Neutrophil (primary cell): ENCODE data around the gene NCAM2.

ENCODE experiments used
- H3K27ac ChIP-seq: fragments of 200-600 bp; sonication (generic); 2 replicates; pipeline ENCODE4 v1.5.1; 2016; ENCODE audit warnings: mild to moderate bottlenecking, moderate library complexity
- H3K27me3 ChIP-seq: fragments of 200-600 bp; sonication (generic); 2 replicates; pipeline ENCODE4 v1.6.0; 2016; ENCODE audit warnings: mild to moderate bottlenecking
- H3K36me3 ChIP-seq: fragments of 200-600 bp; sonication (generic); 2 replicates; pipeline ENCODE4 v1.5.1; 2017
- H3K4me1 ChIP-seq, 2 experiments: fragments of 200-600 bp in 1 of 2; sonication (generic) in 1 of 2; 1 replicate in 1 of 2; 2 replicates in 1 of 2; pipeline versions ENCODE4 v1.5.1 to v1.6.1; 2013 to 2016; ENCODE audit warnings: low read depth in 1 of 2, low read length in 1 of 2, mild to moderate bottlenecking in 1 of 2, moderate library complexity in 1 of 2; ENCODE audit not compliant: control insufficient read depth in 1 of 2, insufficient read depth in 1 of 2
- H3K4me3 ChIP-seq, 2 experiments: fragments of 200-600 bp in 1 of 2; sonication (generic) in 1 of 2; 1 replicate in 1 of 2; 2 replicates in 1 of 2; pipeline ENCODE4 v1.5.1; 2013 to 2016; ENCODE audit warnings: low read depth in 1 of 2, low read length in 1 of 2, mild to moderate bottlenecking in 1 of 2, moderate library complexity in 1 of 2
- H3K9me3 ChIP-seq: fragments of 200-600 bp; sonication (generic); 2 replicates; pipeline ENCODE4 v1.5.1; 2016
- CTCF ChIP-seq: fragments of 200-600 bp; sonication (generic); IDR thresholded peaks from 2 replicates; pipeline ENCODE4 v1.5.1; 2016; ENCODE audit warnings: antibody characterized with exemption

Gene NCAM2

GRCh38 chr21:20998886-20999285 is 677 bp downstream of the NCAM2 start:
- peaks cover 70% of the 10 kb centered on the region for H3K27me3 ChIP-seq
- H3K27ac ChIP-seq: no peak overlapping the region
- H3K9me3 ChIP-seq: no peaks in the 10 kb centered on the region
- no peak for TF ChIP-seq CTCF
- no peak overlapping the region for H3K4me3 ChIP-seq
- peaks cover 7 to 19% of the 10 kb centered on the region in 2 experiments for H3K4me1 ChIP-seq
- H3K36me3 ChIP-seq: no peaks in the 10 kb centered on the region

GRCh38 chr21:20999659-21000058 is 1.4 kb downstream of the NCAM2 start:
- no peaks in the 10 kb centered on the region for H3K36me3 ChIP-seq
- no peak for TF ChIP-seq CTCF

GRCh38 chr21:21000591-21001175 is 2.5 kb downstream of the NCAM2 start:
- no peaks in the 10 kb centered on the region for H3K36me3 ChIP-seq
- no peak overlapping the region for H3K27ac ChIP-seq
- H3K9me3 ChIP-seq: no peaks in the 10 kb centered on the region
- H3K4me3 ChIP-seq: no peak overlapping the region
- H3K4me1 ChIP-seq: peaks cover 7 to 19% of the 10 kb centered on the region in 2 experiments
- TF ChIP-seq CTCF: no peak
- H3K27me3 ChIP-seq: peaks cover 54% of the 10 kb centered on the region

More at GRCh38 chr21:20999659-21000058, 1.4 kb downstream of the NCAM2 start:
- H3K27me3 ChIP-seq: peaks cover 64% of the 10 kb centered on the region
- H3K4me1 ChIP-seq: peaks cover 7 to 19% of the 10 kb centered on the region in 2 experiments
- H3K27ac ChIP-seq: no peak overlapping the region
- H3K9me3 ChIP-seq: no peaks in the 10 kb centered on the region
- no peak overlapping the region for H3K4me3 ChIP-seq

GRCh38 chr21:21001591-21002100 is 3.4 kb downstream of the NCAM2 start:
- H3K27ac ChIP-seq: no peak overlapping the region
- H3K9me3 ChIP-seq: no peaks in the 10 kb centered on the region
- peaks cover 44% of the 10 kb centered on the region for H3K27me3 ChIP-seq
- peaks cover 7 to 19% of the 10 kb centered on the region in 2 experiments for H3K4me1 ChIP-seq
- no peaks in the 10 kb centered on the region for H3K36me3 ChIP-seq
- no peak for TF ChIP-seq CTCF
- no peak overlapping the region for H3K4me3 ChIP-seq

- H3K4me3 ChIP-seq: no peak overlapping the region
- peaks cover 39% of the 10 kb centered on the region for H3K27me3 ChIP-seq
- no peaks in the 10 kb centered on the region for H3K9me3 ChIP-seq
- no peak overlapping the region for H3K27ac ChIP-seq
- no peaks in the 10 kb centered on the region for H3K36me3 ChIP-seq
- peaks cover 7 to 17% of the 10 kb centered on the region in 2 experiments for H3K4me1 ChIP-seq
- no peak for TF ChIP-seq CTCF
Observed at GRCh38 chr21:21002153-21002552, 3.9 kb downstream of the NCAM2 start.
